GM12875 (cell line): Measurements from ENCODE around the gene PCSK5.

Experiments used
- H3K4me3 ChIP-seq: one replicate; pipeline ENCODE4 v1.5.1; 2011; ENCODE audit warnings: low read depth, low read length, control low read depth
- CTCF ChIP-seq: IDR thresholded peaks from 2 replicates; pipeline ENCODE4 v1.5.1; 2011; ENCODE audit warnings: low read depth, mild to moderate bottlenecking, control low read depth, inconsistent platforms, low read length, moderate library complexity, borderline replicate concordance; ENCODE audit not compliant: insufficient read depth

The PCSK5 gene

GRCh38 chr9:76333388-76333787 is 442.9 kb downstream of the PCSK5 start:
- no peak for TF ChIP-seq CTCF
- no peak overlapping the region for H3K4me3 ChIP-seq

GRCh38 chr9:76333964-76334363 is 443.5 kb downstream of the PCSK5 start:
- no peak for TF ChIP-seq CTCF
- H3K4me3 ChIP-seq, result no peak overlapping the region

GRCh38 chr9:76336027-76336426 is 445.6 kb downstream of the PCSK5 start:
- H3K4me3 ChIP-seq, result no peak overlapping the region
- TF ChIP-seq CTCF, result no peak

GRCh38 chr9:76338418-76338817 is 447.9 kb downstream of the PCSK5 start:
- no peak overlapping the region for H3K4me3 ChIP-seq
- TF ChIP-seq CTCF, result no peak

GRCh38 chr9:76341616-76342015 is 451.1 kb downstream of the PCSK5 start:
- TF ChIP-seq CTCF, result no peak
- no peak overlapping the region for H3K4me3 ChIP-seq

- TF ChIP-seq CTCF, result no peak
- no peak overlapping the region for H3K4me3 ChIP-seq
These were observed 451.7 kb downstream of the PCSK5 start for GRCh38 chr9:76342201-76342600.

- TF ChIP-seq CTCF, result no peak
- no peak overlapping the region for H3K4me3 ChIP-seq
These were observed 452.4 kb downstream of the PCSK5 start for GRCh38 chr9:76342858-76343257.
